ENCODE data around the gene ZFAND2A.

ZFAND2A gene

GRCh38 chr7:1151653-1152425 lies 8.2 kb downstream of the ZFAND2A start:
- H3K27ac ChIP-seq (replicated peaks): no peak overlapping the region
- H3K27me3 ChIP-seq (ENCODE audit: insufficient read depth, poor library complexity, severe bottlenecking): no peaks in the 10 kb centered on the region
- H3K4me3 ChIP-seq (replicated peaks; ENCODE audit: insufficient read depth, low read length): no peak overlapping the region
- no peak for DNase-seq (ENCODE audit: low read depth in 1 of 2, low spot score in 1 of 2)
- no peak for TF ChIP-seq CTCF (IDR thresholded peaks at IDR 0.05; ENCODE audit: insufficient read depth, low read length)
- no peak for TF ChIP-seq SPI1 (IDR thresholded peaks at IDR 0.05; ENCODE audit: borderline replicate concordance, low read depth)
- no peak for TF ChIP-seq GABPA (IDR thresholded peaks at IDR 0.05; ENCODE audit: low read depth)
- TF ChIP-seq REST (IDR thresholded peaks at IDR 0.05; ENCODE audit: insufficient replicate concordance, low read depth): no peak
- no peak for TF ChIP-seq POLR2AphosphoS5 (IDR thresholded peaks at IDR 0.05; ENCODE audit: low read depth)

- DNase-seq (ENCODE audit: low read depth in 1 of 2, low spot score in 1 of 2): no peak
- Histone ChIP-seq H3K27ac (replicated peaks) (no peak overlapping the region), H3K27me3 (ENCODE audit: insufficient read depth, poor library complexity, severe bottlenecking) (no peaks in the 10 kb centered on the region), H3K4me3 (replicated peaks; ENCODE audit: insufficient read depth, low read length) (no peak overlapping the region)
- TF ChIP-seq REST (IDR thresholded peaks at IDR 0.05; ENCODE audit: insufficient replicate concordance, low read depth) (no peak), POLR2AphosphoS5 (IDR thresholded peaks at IDR 0.05; ENCODE audit: low read depth) (peak; percentile 31; the same call in 1 of the 2 replicates)
Observed at GRCh38 chr7:1151156-1151555, 8.8 kb downstream of the ZFAND2A start.

GRCh38 chr7:1150400-1151002 lies 9.5 kb downstream of the ZFAND2A start:
- H3K27me3 ChIP-seq (ENCODE audit: insufficient read depth, poor library complexity, severe bottlenecking): no peaks in the 10 kb centered on the region
- DNase-seq (ENCODE audit: low read depth in 1 of 2, low spot score in 1 of 2): no peak
- no peak overlapping the region for H3K4me3 ChIP-seq (replicated peaks; ENCODE audit: insufficient read depth, low read length)
- no peak for TF ChIP-seq CTCF (IDR thresholded peaks at IDR 0.05; ENCODE audit: insufficient read depth, low read length)
- TF ChIP-seq REST (IDR thresholded peaks at IDR 0.05; ENCODE audit: insufficient replicate concordance, low read depth): no peak
- TF ChIP-seq SPI1 (IDR thresholded peaks at IDR 0.05; ENCODE audit: borderline replicate concordance, low read depth): no peak
- H3K27ac ChIP-seq (replicated peaks): no peak overlapping the region
